ENCODE data around the gene WIPF3. TPM values are rescaled to one million over a fixed set of nuclear protein-coding genes. Genes with fewer than 3 reads are reported as not detected.

Gene WIPF3
- total and polyA plus RNA-seq, 10 of the 15 experiments (the other 5 are each of a cell fraction or from before 2014, with no cell fraction given), result 0.03 to 0.05 TPM; not detected in 8

GRCh38 chr7:29859524-29860185, 53.3 kb downstream of the WIPF3 start (continued):
- no peak for TF ChIP-seq NKRF (conservative IDR thresholded peaks at IDR 0.05)
- TF ChIP-seq E2F8 (IDR thresholded peaks at IDR 0.05; ENCODE audit: low read depth, partially characterized antibody), result no peak
- no peak for TF ChIP-seq NBN (IDR thresholded peaks at IDR 0.05)

- CTCF ChIA-PET, result interaction anchor here (0.6 kb wide), 1 partner anchor 23 kb away, joined by 3 read pairs; no protein-coding TSS in a partner anchor
- DNase-seq (ENCODE audit: low read depth, low spot score) (no peak), ATAC-seq (no peak), FAIRE-seq (no peak)
- H3K4me1 ChIP-seq (ENCODE audit: control insufficient read depth, insufficient read depth, low read length), result no peaks in the 10 kb centered on the region
- in situ Hi-C loops (cut with MboI), result no loop called here
- intact Hi-C loops (cut with micrococcal nuclease; ENCODE audit: unreplicated experiment), result no loop called here
- BruUV-seq (replicated peaks), result no TSS peak
- 82% methylated on average over 2 of the region's 2 CpGs for WGBS (ENCODE audit: insufficient coverage, insufficient replicate concordance, low lambda C conversion rate, missing lambda C conversion rate)
- H2AFZ ChIP-seq (ENCODE audit: control insufficient read depth, low read depth, low read length), result no peak overlapping the region
- no peaks in the 10 kb centered on the region; a peak in 1 of 4 replicates for H3K27me3 ChIP-seq (replicated peaks in 1 of 2; ENCODE audit: control insufficient read depth in 2 of 2, insufficient read depth in 2 of 2, low read length in 1 of 2)
- POLR2A ChIA-PET, result no interaction called here
- H3K27ac ChIP-seq (ENCODE audit: control insufficient read depth, insufficient read depth), result no peak overlapping the region
- SMC1A ChIA-PET (ENCODE audit: uncharacterized antibody, unreplicated experiment), result interaction anchor here (0.6 kb wide), 1 partner anchor 691 kb away, joined by 3 read pairs; no protein-coding TSS in a partner anchor
- no peak overlapping the region for H3K9ac ChIP-seq (ENCODE audit: control insufficient read depth, insufficient read depth, low read length)
- no peaks in the 10 kb centered on the region for H3K9me3 ChIP-seq (replicated peaks; ENCODE audit: control insufficient read depth, insufficient read depth, low read length)
- H3K79me2 ChIP-seq (ENCODE audit: control insufficient read depth, insufficient read depth, low read length), result no peaks in the 10 kb centered on the region
- no peak overlapping the region for H3K4me3 ChIP-seq
- H4K20me1 ChIP-seq (ENCODE audit: control insufficient read depth, insufficient read depth), result no peaks in the 10 kb centered on the region
- no peak overlapping the region for H3K4me2 ChIP-seq (ENCODE audit: control insufficient read depth, insufficient read depth)
- H3K36me3 ChIP-seq (ENCODE audit: control insufficient read depth in 2 of 2, insufficient read depth in 2 of 2, low read length in 1 of 2), result no peaks in the 10 kb centered on the region
- RAD21 ChIA-PET (ENCODE audit: unreplicated experiment), result no interaction called here
- TF ChIP-seq ZBED1 (IDR thresholded peaks at IDR 0.05; ENCODE audit: borderline replicate concordance), result no peak
- no peak for TF ChIP-seq BCL11A (IDR thresholded peaks at IDR 0.05; ENCODE audit: low read depth, low read length)
- TF ChIP-seq CBX3 (IDR thresholded peaks at IDR 0.05; ENCODE audit: borderline replicate concordance, low read depth), result no peak
- no peak for TF ChIP-seq NRF1 (conservative IDR thresholded peaks at IDR 0.05; ENCODE audit: low read depth, low read length)
- no peak for TF ChIP-seq STAT3 (IDR thresholded peaks at IDR 0.05; ENCODE audit: low read depth, low read length)
- TF ChIP-seq HDAC6 (IDR thresholded peaks at IDR 0.05; ENCODE audit: unreplicated experiment), result no peak
- no peak for TF ChIP-seq SMAD1 (IDR thresholded peaks at IDR 0.05; ENCODE audit: low read depth, partially characterized antibody)
- no peak for TF ChIP-seq ZSCAN29 (IDR thresholded peaks at IDR 0.05)
- no peak for TF ChIP-seq GATAD2B (conservative IDR thresholded peaks at IDR 0.05; ENCODE audit: low read depth)
- TF ChIP-seq TCF12 (IDR thresholded peaks at IDR 0.05; ENCODE audit: low read depth, low read length), result no peak
- TF ChIP-seq RBBP5 (conservative IDR thresholded peaks at IDR 0.05), result no peak
- TF ChIP-seq RAD51 (IDR thresholded peaks at IDR 0.05), result no peak
- TF ChIP-seq PKNOX1 (IDR thresholded peaks at IDR 0.05), result no peak
- TF ChIP-seq BRCA1 (IDR thresholded peaks at IDR 0.05; ENCODE audit: low read depth, low read length), result no peak
- no peak for TF ChIP-seq USF2 (IDR thresholded peaks at IDR 0.05; ENCODE audit: borderline replicate concordance, low read depth, low read length)
Observed at GRCh38 chr7:29860186-29860585, 53.9 kb downstream of the WIPF3 start.

Data from GM12878 (cell line).